HG03565 (cell line): ENCODE measurements around the gene CTNNB1.

Experiments
- ATAC-seq: cut with Tn5 transposase; IDR thresholded peaks from one replicate; pipeline ENCODE4 v1.9.1; 2021; ENCODE audit warnings: mild to moderate bottlenecking, moderate library complexity; ENCODE audit not compliant: unreplicated experiment

Gene CTNNB1

GRCh38 chr3:41198950-41199865 lies at the start of gene CTNNB1:
Gene CTNNB1, plus strand, starts transcription at chr3:41199505. Its CDS starts 24,564 bp downstream, at chr3:41224069.
- peak; percentile 67 for ATAC-seq

DNA sequence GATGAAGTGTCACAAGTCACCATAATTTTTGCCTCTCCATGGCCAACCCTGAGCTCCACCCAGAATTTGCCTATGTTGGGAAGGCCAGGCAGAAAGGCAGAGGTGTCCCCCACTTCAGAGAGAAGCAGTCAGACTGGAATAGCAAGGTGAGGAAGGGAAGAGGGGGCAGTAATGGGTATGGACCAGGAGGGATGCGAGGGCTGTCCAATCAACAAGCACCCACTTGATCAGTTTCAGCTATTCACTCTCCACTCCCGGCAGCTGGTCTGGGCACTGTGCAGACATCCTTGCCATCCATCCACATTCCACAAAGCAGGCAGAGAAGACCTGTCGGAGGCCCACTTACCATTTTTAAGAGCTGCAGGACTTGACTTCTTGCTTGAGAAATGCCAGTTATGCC lies 43.5 kb upstream of the CTNNB1 start:
- ATAC-seq = no peak

- ATAC-seq = no peak
These were observed 40.4 kb upstream of the CTNNB1 start for GRCh38 chr3:41158947-41159346.

DNA sequence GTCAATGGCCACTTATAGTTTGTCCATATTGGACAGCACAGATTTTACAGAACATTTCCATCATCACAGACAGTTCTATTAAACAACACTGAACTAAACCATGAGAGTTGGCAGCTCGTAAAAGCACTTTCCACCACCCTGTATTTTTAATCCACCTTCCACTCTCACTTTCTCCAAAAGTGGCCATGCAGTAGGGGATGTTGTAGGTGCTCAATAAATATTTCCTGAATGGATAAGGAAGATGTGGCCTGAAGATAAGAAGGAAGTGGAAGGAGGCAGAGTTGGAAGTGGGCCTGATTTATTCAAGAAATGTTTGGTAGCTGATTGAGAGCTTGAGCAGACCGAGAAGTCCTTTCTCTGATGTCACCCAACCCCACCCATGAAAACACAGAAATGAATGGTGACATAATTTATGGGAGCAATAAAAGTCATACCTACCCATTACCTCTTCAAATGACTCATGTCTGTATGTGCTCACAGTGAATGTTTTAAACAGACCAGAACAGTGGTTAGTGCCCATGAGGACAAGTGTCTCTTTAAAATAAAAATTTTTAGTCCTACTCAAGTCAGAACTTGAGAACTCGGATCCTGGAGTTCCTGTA lies 39.6 kb upstream of the CTNNB1 start:
- no peak for ATAC-seq

- ATAC-seq = no peak
These were observed 36.8 kb upstream of the CTNNB1 start for GRCh38 chr3:41162541-41162940.

DNA sequence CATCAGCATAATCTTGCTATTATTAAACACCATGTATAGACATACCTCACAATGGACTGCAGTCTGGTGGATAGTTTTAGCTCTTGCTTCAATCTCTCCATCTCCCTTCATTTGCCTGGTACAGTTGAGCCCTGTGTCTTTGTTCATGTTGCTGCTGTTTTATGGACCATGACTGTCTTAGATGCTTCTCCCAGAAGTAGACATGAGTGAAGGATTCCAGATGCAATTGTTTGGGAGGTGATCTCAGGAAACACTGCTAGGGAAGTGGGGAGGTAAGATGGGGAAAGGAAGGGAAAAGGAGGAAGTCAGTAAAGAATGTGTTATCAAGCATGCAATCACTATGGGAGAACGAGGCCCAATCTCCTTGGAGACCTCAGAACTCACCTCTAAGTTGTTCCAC lies 36.3 kb upstream of the CTNNB1 start:
- no peak for ATAC-seq

DNA sequence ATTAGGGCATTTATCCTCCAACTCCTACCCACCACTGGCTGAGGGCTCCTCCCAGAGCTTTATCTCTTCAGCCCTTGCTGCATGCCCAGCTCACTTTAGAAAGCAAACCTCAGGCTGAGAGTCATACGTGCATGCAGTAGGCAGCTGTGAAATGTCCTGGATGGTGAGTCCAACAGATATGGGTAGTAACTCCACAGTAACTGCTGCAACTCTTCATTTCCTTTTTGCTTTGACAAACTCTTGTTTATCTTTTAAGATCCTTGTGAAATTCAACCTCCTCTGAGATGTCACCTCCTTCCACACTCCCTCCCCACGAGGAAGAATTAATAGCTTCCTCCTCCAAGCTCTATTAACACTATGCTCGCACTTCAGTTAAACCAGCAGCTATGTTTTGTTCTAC lies 35.9 kb upstream of the CTNNB1 start:
- ATAC-seq = no peak

DNA sequence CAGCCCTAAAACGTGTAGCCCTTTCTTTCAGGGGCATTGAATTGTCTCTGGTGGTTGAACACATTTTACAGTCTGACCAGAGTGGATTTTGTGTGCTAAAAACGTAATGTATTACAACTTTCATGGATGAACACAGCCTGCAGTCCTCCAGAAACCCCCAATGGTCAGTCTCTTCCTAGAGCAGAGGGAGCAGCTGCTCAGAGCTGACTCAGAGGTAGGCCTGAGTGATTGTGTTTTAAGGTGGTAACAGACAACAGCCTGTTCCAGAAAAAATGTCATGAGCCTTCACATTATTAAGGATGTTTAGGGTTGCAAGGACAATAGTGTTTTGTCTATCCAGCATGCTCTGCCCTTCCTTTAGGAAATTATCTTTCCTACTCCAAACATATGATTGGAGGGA lies 34.5 kb upstream of the CTNNB1 start:
- no peak for ATAC-seq

DNA sequence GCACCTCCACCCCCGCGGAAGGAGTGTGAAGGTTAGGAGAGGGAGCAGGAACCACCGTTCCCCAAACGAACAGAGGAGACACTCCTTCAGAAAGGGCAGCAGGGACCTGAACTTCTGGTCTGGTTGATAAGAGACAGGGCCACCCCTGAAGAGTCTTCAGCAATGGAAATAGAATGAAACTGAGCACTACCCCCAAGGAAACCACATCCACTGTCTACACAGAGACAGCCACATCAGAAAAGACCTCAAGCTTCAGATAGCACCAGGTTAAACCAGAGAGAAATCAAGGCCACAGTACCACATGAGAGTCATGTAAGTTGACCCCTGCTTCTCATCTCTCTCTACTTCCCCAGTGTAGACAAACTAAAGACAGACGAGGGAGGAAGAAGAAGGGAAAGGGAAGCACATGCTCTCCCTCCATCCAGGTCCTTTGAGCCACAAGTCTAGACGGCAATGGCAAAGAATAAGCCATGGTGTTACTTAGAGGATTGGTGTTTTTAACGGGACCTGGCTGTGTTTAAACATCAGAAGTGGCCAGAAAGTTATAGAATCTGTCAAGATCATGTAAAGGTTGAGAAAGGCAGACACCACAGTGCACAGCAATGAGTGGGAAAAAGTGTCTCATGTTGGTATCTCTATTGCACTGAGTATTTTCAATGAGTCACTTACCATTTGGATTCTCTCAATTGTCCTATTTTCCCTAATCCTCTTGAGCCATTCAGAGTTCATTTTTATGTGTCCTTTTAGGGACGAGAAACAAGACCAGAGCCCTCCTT lies 31.4 kb upstream of the CTNNB1 start:
- ATAC-seq = no peak

GRCh38 chr3:41169023-41169422 lies 30.3 kb upstream of the CTNNB1 start:
- ATAC-seq = no peak

GRCh38 chr3:41173926-41174885 lies 25.1 kb upstream of the CTNNB1 start:
- ATAC-seq = no peak

DNA sequence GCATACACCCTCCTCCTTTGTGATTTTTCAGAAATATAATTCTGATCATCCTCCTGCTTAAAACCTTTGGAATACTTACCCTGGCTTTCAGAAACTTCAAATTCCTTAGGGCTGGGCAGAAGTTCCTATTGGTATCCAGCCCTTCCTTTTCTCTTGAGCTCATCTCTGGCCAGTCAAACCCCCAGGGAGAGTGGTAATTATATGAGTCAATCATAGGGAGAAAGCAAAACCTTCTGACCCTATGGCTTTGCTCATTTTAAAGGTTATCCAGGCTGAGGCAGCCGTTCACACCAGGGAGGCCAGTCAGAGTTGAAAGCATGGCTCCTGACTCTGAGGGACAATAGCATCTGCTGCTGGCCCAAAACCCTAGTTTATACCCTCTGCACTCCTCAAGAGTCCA lies 23.9 kb upstream of the CTNNB1 start:
- ATAC-seq = no peak

GRCh38 chr3:41176596-41176995 lies 22.7 kb upstream of the CTNNB1 start:
- no peak for ATAC-seq

GRCh38 chr3:41178576-41178975 lies 20.7 kb upstream of the CTNNB1 start:
- ATAC-seq = no peak

GRCh38 chr3:41180396-41180795 lies 18.9 kb upstream of the CTNNB1 start:
- ATAC-seq = no peak

- ATAC-seq = no peak
These were observed 16.7 kb upstream of the CTNNB1 start for GRCh38 chr3:41182504-41183059.

- no peak for ATAC-seq
These were observed 14.9 kb upstream of the CTNNB1 start for GRCh38 chr3:41184394-41184793.

- ATAC-seq = no peak
These were observed 13.0 kb upstream of the CTNNB1 start for GRCh38 chr3:41186297-41186696.

DNA sequence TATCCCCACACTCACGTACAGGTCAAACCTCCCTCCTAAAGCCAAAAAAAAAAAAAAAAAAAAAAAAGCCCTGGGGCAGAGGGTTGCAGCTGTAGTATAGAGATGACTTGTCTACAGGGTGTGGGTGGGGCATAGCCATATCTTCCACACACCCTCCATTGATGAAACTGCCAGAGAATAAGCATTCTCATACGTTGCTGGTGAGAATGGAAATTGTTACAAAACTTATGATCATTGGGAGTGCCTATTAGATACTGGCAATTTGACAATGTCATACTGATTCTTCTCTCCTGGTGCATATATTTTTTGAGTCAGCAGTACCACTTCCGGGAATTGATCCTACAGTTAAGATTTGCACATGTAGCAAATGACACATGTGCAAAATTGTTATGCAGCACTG lies 11.0 kb upstream of the CTNNB1 start:
- peak; percentile 57 for ATAC-seq
